ENCODE results near the gene ACKR2.
A peak's percentile ranks its signal among the peaks of the same experiment; 100 is the strongest.

The ACKR2 gene

DNA sequence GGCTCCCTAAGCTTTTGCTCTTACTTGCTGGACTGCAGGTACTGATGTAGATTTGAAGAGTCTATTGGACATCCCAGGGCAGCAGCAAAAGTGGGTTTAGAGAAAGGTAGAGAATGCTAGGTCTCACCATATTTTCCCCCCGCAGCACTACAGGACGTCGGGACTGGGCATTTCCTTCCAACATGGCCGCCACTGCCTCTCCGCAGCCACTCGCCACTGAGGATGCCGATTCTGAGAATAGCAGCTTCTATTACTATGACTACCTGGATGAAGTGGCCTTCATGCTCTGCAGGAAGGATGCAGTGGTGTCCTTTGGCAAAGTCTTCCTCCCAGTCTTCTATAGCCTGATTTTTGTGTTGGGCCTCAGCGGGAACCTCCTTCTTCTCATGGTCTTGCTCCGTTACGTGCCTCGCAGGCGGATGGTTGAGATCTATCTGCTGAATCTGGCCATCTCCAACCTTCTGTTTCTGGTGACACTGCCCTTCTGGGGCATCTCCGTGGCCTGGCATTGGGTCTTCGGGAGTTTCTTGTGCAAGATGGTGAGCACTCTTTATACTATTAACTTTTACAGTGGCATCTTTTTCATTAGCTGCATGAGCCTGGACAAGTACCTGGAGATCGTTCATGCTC, 55.2 kb downstream of the ACKR2 start:
- DNase-seq, result peak in 1 of 3 donors; percentile 14

DNA sequence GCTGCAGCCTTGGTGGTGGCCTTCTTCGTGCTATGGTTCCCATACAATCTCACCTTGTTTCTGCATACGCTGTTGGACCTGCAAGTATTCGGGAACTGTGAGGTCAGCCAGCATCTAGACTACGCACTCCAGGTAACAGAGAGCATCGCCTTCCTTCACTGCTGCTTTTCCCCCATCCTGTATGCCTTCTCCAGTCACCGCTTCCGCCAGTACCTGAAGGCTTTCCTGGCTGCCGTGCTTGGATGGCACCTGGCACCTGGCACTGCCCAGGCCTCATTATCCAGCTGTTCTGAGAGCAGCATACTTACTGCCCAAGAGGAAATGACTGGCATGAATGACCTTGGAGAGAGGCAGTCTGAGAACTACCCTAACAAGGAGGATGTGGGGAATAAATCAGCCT, 56.0 kb downstream of the ACKR2 start:
- DNase-seq, result peak in 1 of 3 donors; percentile 3

DNA sequence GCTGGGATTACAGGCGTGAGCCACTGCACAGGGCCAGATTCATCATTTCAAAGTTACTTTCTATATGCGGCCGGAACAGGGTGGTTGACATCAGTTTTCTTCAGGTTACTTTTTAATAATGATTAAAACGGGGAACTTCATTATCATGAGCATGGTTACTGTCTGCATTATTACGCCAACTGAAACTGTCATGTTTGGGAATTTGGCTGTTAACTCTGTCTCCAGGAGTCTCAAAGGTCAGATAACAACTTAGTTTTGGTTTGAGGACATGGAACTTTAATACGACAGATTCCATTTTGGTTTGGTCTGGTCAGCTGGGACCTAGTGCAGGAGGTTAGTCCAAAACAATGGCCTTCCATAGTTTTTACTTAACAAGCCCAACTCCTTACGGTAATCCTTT, 57.9 kb downstream of the ACKR2 start:
- no peak for DNase-seq

DNA sequence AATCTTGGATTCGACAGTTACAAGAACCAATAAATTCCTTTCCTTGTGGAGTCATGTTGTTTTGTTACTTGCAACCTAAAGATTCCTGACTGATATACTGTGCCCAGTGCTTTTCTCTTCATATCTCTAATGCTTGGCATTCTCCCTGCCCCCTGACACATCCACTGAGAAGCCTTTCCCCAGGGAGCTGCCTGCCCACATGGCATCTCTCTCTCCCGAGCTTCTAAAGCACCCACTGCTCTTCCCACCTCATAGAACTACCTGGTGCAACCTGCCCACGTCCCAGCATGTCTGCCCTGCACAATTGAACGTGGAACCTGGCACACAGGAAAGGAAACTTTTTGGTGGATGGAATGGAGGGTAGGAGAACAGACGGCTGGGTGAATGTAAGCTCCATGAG, 59.6 kb downstream of the ACKR2 start:
- DNase-seq, result no peak

DNA sequence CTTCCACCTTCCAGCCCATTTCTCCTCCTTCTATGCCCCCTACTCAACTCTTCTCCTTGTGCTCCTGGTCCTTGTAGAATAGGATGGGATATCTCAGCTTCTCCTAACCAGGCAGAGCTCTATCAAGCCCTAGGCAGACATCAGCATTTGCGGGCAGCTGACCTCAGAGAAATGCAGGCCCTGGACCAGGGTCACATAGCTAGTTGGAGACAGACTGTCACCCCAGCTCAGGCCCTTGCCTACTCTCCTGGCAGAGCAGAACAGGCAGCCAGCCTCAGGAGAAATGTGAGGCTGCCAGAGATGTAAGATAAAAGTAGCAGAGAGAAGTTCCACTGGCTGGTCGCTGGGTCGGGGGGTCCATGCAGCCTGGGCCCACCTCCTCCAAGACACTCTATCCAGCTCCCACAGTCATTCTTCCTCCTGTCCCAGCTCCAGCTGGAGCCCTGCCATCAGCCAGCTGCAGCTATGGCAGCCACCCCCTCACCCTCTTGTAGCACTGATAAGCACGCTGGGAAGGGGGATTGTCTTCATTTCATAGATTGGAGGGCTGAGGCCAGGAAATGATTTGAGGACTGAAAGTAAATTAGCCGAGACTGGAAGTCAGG, 62.4 kb downstream of the ACKR2 start:
- peak in 1 of 3 donors; percentile 9 for DNase-seq

DNA sequence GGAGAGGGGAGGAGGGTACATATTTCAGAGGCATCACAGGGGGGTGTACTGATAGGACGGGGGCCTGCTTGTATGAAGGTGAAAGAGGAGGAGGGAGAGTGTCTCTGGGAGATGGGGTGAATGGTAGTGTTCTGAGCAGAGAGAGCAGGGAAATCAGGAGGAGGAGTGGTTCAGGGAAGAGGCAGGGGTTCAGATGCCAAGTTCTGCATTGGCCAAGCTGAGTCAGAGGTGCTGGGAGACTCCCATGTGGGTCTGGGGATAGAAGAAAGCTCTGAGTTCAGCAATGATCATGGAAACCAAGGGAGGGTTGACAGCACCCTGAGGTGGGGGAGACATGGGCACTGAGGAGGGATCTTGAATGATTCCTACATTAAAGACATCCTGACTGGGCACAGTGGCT, 63.5 kb downstream of the ACKR2 start:
- DNase-seq, result no peak

DNA sequence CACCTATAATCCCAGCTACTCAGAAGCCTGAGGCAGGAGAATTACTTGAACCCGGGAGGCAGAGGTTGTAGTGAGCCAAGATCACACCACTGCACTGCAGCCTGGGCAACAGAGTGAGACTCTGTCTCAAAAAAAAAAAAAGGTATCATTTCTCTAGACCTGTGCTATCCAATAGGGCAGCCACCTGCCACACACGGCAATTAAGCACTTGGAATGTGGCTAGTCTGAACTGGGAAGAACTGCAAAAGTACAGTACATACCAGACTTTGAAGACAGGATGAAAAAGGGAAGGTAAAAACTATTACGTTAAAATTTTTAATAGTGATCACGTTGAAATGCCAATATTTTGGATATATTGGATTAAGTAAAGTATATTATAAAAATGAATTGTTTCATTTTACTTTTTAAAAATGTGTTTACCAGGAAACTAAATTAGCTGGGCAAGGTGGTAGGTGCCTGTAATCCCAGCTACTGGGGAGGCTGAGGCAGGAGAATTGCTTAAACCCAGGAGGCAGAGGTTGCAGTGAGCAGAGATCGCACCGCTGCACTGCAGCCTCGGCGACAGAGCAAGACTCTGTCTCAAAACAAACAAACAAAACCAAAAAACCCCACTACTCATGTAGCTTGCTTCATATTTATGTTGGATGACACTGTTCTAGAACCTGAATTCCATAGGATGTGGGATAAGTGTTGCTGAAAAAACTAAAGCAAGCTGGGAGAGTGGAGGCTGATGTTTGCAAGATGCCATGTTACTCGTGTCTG, 64.2 kb downstream of the ACKR2 start:
- DNase-seq, result no peak

DNA sequence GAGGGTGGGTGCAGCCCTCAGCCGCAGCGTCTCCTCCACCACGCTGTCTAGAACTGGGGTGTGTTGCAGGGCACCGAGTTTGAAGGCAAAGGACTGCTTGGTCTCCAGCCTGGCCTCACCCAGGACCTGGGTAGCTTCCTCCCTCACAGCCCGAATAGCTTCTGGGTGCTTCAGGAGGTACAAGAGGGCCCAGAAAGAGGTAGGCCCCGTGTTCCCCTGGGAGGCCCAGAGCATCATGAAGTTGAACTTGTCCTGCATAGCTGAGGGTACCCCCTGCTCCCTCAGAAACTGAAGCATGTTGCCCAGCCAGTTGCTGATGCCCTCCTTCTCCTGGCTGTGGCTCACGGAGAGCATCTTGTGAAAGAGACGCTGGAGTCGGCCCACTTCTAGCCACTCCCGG, 65.5 kb downstream of the ACKR2 start:
- DNase-seq, result no peak

DNA sequence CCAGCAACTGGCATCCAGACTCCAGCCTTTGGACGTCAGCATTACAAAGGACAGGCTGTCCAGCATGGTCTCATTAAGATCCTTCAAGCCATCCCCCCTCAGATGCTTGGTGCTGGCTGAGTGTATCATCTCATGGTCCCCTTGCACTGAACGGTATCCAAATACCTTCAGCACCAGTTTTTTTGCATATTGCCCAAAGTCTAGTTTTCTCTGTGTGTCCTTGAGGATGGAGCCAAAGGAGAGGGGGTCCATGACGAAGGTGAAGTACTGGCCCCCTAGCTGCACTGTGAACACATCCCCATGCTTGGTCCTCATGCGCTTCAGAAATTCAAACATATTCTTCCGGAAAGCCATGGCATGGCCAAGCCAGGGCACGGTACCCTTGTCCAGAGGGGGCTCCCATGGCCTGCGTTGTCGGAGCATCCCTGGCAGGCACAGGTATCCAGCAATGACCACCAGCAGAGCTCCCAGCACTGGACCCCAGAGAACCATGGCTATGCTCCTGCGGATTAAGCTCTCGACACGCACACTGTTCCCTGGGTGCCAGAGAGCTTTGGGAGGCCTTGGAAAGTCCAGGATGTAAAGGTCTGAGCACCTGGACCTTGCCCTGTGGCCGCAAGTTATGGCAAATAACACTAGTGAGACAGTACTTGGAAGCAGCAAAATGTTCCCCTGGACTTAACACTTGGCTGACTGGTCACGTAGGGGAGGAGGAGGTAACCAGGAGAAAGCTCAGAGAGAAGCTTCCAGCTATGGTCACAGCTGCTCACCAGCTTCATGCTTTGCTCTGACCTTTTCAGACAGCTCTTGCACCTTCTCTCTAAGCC, 66.3 kb downstream of the ACKR2 start, which contains the start of gene CYP8B1:
Gene CYP8B1 (minus strand): TSS at position 555 of the 827 bp plus-strand sequence. CDS start 63 bp downstream, at position 492.
- no peak for DNase-seq

DNA sequence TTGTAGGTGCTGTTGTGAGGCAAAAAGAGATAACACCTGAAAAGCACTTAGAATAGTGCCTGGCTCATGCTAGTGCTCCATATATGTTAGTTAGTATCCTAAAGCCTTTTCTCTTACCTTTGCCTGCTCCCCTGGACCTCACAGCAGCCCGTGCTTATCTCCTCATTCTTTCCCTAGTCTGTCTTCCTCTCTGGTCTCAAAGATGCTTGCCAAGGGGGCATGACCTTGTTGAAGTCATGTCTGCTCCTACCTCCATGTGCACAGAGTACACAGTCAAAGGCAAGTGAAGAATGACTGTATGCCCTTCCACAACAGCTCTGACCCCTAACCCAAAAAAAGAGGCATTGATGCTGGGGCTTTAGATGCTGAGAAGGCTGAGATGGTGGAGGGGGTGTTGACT, 67.2 kb downstream of the ACKR2 start:
- no peak for DNase-seq

DNA sequence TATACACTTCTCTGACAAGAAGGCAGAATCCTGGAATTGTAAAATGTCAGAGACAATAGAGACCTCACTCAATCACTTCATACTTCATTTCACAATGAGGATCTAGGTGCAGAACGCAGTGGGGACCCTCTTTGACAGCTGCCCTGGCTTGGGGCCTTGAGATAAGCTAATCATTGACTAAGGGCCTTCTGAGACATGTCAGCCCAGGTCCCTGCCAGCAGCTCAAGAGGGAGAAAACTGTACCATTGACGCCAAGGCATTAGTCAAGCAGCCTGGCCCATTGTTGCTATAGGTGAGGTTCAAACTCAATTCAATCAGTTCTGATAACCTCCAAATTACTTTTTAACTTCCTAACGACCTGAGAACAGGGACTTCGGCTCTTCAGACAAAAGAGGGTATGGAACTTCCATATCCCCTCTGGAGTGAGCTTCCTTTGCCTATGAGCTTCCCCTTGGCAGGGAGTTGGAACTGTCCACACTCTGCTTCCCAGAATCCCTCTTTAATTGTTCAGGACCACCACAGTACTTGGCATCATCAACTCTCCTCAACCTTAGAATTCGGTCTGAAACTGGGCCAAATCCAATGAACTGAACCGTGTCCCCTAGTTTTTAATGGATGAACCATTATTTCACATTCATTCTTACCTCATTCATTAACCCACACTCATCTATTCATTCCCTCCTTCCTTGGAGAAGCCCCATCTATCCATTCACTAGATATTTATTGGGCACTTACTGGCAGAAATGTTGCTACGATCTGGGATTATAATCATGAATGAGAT, 67.9 kb downstream of the ACKR2 start:
- DNase-seq, result no peak

DNA sequence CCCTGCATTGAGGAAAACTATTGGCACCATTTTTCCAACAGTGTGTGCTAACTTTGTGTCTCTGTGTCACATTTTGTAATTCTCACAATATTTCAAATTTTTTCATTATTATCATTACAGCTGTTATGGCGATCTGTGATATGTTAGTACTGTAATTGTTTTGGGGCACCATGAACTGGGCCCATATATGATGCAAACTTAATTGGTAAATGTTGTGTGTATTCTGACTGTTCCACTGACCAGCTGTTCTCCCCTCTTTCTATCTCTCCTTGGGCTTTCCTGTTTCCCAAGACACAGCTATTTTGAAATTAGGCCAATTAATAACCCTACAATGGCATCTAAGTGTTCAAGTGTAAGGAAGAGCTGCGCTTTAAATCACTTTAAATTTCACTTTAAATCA, 68.6 kb downstream of the ACKR2 start:
- no peak for DNase-seq

DNA sequence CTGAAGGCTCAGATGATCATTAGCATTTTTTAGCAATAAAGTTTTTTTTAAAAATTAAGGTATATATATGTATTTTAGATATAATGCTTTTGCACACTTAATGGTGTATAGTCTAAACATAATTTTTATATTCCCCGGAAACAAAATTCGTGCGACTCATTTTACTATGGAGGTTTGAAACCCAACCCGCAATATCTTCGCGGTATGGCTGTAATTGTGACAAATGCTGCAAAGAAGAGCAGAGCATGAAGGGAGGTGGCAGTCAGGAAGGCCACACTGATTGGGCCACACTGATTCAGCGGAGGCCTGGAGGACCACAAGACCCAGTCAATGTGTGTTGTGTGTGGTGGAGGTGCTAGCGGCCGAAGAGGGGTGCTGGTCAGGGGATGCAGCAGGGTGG, 70.9 kb downstream of the ACKR2 start:
- no peak for DNase-seq

DNA sequence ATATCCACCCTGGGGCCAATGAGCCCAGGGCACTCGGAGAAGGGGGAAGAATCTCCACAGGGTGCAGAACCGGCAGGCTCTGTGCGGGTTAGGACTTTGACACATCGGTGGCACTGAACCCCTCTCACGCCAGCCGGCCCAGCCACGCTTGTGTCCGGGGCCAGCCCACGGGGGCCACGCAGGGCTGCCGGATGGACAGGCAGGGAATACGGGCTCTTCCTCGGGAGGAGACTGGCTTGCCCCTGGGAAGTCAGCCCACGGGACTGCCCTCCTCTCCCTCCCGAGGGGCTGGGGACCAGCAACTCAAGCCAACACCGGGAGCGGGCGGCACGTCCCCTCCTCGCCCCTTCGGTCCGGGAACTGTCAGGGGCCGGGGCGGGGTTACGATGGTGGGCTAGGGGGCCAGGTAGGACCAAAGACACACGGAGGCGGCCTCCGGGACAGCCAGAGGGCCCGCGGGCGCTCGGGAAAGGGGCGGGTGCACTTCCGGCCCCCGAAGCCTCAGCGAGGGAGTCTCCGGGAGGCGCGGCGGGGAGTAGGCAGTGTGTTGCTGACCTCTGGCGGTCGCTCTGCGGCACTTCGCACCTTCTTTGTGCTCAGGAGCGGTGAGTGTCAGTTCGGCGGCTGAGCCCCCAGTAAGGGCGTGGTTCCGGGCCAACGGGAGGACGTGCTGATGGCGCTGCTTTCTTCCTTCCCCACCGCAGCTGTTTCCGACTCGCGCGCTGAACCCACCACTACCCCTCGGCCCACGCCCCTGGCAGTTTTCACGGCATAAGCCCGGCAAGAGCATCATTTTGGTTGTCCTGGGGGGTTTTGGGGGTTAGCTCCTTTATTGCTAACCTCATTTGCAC, 71.6 kb downstream of the ACKR2 start:
- DNase-seq, result peak; percentile 87 to 91 (median 91)

DNA sequence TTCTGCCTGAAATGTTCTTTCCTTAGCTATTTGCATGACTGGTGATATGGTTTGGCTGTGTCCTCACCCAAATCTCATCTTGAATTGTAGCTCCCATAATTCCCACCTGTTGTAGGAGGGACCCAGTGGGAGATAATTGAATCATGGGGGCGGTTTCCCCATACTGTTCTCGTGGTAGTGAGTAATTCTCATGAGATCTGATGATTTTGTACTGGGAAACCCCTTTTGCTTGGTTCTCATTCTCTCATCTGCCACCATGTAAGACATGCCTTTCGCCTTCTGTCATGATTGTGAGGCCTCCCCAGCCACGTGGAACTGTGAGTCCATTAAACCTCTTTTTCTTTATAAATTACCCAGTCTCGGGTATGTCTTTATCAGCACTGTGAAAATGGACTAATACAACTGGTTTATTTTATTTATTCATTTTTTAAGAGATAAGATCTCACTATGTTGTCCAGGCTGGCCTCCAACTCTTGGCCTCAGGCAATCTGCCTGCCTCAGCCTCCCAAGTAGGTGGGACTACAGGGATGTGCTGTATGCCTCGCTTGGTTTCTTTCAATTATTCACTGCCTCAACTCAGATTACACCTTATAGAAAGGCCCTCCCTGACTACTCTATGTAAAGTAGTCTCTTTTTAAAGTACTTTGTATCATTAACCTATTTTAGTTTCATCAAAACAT, 74.1 kb downstream of the ACKR2 start:
- DNase-seq, result peak; percentile 50 to 75 (median 66)

DNA sequence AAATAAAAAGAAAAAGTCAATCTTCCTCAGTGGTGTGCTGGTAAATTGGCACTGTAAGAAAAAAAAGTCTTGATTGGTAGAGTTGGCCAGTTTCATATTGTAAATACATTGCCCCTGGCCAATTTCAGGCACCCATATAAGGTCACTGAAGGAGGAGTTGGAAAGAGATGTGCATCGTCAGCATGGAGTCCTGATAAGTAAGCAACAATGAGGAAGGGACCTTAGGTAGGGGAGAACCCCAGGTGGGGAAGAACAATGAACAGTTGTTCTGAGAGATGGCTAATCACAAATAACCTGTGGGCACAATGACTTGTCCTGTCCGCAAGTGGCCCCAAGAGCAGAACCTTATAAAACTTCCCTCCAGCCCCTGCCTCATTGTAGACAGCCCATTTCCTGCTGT, 75.1 kb downstream of the ACKR2 start:
- no peak for DNase-seq

DNA sequence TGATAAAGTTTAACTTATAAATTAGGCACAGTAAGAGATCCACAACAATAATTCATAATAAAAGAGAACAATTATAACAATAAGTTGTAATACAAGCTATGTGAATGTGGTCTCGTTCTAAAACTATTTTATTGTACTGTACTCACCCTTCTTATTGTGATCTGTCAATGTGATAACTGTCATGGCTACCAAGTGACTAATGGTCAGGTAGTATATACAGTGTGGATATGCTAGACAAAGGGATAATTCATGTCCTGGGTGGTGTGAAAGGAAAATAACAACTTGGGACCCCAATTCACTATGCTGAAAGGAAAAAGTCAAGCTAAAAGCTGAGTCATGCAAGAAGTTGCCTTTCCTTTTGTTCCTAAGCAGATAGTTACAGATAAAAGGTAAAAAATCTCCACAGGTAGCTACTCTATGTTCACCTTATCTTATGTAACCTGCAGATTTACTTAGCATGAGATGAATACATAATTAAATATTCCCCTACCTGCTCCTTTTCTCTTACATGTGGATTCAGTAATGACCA, 77.1 kb downstream of the ACKR2 start:
- DNase-seq, result no peak

DNA sequence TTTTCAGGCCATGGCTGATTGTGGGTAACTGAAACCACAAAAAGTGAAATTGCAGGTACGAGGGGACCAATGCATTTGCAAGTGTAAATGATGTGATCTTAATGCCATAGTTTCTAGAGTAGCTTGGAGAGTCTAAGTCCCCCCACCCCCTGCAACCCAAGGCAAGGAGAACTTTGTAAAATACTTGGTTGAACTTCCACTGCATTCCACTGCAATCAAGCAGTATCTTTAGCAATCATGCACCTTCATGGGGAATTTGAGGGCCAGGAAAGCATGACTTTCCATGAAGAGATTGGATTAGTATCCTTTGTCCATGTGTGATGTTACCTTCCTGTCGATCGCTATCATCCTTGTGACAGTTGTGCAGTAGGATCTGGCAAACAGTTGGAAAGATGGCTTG, 77.8 kb downstream of the ACKR2 start:
- no peak for DNase-seq

DNA sequence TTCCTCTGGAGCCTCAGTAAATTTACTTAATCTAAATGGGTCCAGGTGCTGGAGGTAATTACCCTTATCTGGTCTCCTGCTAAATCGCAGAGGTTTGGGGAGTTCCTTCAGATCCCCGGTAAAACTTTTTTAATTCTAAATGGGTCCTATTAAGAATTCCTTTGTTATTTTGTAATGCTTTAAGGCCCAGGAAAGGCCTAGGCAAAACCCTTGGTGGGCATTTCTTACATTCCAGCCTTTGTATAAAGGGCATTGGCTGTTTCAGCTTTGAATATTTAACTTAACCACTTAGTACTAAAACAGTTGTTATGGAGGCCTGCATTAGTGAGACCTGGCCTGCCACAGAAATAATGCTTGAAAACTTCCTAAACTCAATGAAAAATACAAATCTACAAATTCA, 81.8 kb downstream of the ACKR2 start:
- no peak for DNase-seq

DNA sequence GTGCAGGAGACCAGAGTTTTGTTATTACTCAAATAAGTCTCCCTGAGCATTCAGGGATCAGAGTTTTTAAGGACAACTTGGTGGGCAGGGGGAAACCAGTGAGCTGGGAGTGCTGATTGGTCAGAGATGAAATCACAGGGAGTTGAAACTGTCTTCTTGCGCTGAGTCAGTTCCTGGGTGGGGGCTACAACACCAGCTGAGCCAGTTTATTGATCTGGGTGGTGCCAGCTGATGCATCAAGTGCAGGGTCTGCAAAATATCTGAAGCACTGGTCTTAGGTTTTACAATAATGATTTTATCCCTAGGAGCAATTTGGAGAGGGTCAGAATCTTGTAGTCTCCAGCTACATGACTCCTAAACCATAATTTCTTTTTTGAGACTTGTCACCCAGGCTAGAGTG, 82.9 kb downstream of the ACKR2 start:
- DNase-seq, result no peak

DNA sequence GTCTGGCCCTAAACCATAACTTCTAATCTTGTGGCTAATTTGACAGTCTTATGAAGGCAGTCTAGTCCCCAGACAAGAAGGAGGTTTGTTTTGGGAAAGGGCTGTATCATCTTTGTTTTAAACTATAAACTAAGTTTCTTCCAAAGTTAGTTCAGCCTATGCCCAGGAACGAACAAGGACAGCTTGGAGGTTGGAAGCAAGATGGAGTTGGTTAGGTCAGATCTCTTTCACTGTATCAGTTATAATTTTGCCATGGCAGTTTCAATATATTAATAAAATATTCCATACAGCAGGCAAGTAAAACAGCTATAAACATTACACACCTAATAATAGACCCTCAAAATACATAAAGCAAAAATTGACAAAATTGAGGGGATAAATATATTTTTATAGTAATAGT, 83.6 kb downstream of the ACKR2 start:
- no peak for DNase-seq

Measured in suppressor macrophage treated with lipopolysaccharide for 1 hour (primary cell).